GM19025 (cell line): ENCODE measurements around the gene PRPF38A.
"Not testable (repeated sequence)": the region's sequence is repeated elsewhere in the genome, so short reads cannot be mapped to it uniquely, and the experiment has no call there.

Experiments used
- ATAC-seq: cut with Tn5 transposase; IDR thresholded peaks from one replicate; pipeline ENCODE4 v1.9.1; 2021; ENCODE audit warnings: mild to moderate bottlenecking, low read depth, moderate library complexity; ENCODE audit not compliant: unreplicated experiment

PRPF38A gene, protein sequence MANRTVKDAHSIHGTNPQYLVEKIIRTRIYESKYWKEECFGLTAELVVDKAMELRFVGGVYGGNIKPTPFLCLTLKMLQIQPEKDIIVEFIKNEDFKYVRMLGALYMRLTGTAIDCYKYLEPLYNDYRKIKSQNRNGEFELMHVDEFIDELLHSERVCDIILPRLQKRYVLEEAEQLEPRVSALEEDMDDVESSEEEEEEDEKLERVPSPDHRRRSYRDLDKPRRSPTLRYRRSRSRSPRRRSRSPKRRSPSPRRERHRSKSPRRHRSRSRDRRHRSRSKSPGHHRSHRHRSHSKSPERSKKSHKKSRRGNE

DNA sequence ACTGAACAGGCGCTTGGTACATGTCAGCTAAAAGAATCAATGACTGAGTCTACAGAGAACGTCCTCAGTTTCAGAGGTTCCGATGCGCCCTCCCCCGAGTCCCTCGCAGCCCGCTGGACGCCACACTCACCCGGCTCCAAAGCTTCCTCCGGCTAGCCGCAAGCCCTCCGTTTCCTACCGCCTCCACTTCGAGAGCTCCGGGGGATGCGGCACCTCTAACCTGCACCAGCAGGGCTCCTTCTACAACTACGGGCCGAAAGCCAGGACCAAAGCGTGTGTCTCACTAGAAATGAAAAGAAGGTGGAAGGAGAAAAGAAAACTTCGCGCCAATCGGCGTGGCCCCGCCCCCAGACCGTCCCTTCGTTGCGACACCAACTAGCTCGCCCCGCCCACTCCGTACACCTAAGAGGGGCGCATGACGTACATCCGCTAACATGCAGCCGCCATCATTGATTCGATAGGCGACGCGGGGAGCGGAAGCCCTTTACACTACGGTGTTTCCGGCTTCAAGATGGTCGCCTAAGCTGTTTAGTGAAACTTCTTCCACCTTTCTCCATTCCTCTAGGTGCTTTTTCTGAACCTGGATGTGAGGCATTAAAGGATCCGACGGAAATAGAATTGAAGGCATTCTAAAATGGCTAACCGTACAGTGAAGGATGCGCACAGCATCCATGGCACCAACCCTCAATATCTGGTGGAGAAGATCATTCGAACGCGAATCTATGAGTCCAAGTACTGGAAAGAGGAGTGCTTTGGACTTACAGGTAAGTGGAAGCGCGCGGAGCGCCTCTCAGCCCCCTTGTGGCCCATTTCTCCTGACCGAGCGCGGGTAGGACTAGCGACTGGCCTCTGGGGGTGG is at the start of gene PRPF38A, which contains the start of gene ORC1:
TSS of gene PRPF38A (plus strand) at position 487 of the 859 bp plus-strand sequence. CDS start at position 635, 148 bp downstream.
TSS of gene ORC1 (minus strand) at position 308 of the 859 bp plus-strand sequence. CDS start 2,200 bp downstream, outside the sequence.
- peak; percentile 92 for ATAC-seq

DNA sequence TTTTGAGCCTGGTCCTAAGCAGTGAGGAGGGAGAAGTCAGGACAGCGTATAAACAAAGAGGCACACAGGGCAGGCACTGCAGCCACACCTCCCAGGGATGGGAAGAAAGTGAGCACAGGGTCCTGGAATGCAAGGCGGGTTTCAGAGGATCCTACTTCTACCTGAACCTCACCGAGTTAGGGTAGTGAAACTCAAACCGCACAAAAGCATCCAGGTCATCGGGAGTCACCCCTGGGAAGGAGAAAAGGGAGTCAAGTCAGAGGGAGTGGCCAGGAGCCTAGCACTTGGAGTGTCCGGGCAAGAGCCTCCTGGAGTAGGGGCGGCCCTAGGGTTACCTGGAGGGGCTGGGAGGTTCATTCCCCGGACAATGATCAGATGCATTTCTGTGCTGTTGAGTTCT is 49.0 kb upstream of the PRPF38A start:
- no peak for ATAC-seq

DNA sequence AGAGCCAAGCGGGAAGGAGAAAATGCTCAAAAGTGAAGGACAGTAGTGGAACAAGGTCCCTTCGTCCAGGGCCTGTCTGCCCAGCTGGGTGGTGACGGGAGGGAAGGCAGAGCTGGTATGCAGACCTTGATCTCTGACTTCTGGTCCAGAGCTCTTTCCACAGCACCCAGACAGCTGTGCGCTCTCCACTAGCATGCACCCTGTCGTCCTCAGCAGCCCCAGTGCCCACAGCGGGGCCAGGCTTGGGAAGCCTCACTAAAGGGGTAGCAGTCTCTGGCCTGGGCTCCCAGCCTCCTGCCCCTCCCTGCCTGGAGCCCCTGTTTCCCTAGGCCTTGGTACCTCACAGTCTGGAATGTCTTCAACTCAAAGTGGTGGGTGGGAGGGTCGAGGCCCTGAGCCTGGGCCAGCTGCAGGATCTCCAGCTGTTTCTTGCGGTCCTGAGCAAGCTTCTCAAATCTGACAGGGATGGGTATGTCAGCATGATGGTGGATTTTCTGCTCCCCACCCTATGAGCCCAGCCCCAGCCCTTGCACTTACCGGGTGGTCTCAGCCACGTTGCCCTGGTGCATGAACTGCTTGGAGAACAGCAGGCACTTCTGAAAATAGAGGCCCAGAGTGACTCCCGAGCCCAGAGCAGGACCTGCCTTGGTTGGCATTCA is 48.4 kb upstream of the PRPF38A start:
- ATAC-seq: no peak

DNA sequence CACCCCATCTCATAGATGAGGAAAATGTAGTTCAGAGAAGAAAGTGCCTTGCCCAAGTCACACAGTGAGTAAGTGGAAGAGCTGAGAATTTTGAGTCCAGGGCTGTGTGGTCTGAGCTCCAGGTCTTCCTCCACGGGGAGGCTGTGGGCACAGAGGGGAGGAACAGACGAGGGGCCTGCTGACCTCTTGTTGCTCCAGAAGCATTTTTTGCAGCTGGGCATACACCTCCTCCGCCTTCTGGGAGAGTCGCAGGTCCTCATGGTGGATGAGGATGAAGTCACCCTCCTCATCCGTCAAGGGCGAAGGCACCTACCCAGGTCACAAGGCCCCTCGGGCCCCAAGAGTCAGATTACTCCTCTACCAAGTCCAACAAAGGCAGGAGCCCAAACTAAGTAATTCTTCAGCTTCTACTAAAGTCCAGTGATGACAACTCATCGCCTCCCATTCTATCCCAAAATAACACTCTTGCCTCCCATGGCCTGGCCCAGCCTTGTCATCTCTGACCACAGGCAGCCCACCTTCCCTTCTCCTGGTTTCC is 47.5 kb upstream of the PRPF38A start:
- ATAC-seq: no peak

DNA sequence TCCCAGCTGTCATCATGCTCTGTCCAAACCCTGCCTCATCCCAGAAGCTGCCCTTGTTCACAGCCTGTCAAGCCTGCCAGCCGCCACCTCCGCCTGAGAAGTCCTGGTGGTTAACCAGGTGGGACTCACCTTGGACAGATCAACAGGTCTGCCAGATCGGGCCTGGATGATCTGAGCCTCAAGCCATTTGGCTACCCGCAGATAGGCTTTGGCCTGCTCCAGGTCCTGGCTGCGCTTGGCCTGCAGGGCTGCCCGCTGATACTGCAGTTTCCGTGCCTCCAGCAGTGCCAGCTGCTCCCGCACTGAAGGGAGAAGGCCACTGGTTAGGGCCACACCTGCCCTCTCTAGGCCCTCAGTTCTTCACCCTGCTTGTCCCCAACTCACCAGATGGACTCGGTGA is 47.0 kb upstream of the PRPF38A start:
- no peak for ATAC-seq

DNA sequence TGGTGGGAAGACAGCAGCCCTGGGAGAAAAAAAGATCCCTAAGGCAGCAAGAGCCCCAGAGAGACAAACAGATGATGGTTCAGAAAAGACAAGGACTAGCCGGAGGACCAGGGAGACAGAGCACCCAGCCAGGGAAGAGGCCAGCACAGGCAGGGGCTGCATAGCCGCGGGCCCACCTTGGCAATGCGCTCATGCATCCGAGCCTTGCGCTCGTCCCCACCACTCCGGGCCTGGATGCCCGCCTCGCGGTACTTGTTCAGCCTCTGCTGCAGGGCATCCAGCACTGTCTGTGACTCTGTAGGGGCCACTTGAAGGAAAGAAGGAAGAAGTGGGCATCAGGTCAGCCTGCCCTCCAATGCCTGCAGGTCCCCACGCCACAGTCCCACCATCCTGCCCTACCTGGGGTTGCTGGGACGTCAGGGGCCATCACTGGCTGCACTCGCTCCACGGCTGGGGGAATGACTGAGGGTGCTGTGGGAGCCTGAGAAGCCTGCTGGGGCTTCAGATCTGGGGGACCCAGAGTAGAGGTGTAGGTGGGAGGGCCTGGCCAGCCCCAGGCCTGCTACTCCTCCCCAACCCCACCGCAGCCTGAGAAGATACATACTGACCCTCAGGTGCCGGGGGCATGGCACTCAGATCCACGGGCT is 45.4 kb upstream of the PRPF38A start:
- no peak for ATAC-seq

DNA sequence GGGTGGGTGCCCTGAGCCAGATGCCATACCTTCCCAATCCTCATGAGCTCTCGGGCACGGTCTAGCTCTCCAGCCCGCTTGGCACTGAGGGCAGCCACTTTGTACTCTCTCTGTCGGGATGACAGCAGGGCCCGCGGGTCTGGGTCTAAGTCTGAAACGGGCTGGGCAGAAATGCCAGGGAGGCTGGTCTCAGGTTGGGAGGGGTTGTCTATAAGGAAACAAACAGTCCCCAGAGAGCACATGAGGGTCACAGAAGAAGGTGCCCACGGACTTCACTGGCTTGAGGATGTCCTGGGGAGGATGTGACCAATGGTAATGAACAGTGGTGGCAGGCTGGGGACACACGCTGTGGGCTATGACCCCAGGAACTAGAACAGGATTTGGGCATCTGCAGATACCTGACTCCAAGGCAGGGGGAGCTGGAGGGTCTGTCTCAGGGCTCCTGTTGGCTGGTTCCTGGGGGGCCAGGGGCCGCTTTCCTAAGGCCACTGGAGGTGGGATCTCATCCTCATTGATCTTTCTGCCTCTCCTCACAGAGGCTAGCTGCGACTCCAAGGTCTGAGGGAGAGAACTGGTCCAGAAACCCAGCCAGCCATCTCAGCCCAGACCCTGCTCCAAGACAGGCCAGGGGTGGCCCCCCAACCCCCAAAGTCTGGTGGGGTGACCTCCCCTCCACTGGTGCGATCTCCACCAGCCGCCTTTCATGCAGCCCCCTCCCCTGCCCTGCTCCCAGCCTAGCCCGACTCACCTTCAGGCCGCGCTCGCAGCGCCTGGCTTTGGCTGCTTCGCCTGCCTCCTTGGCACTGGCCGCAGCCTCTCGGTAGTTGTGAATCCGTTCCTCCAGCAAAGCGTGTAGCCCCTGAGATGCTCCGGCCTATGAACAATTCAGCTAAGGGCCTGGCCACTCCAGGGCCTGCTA is 44.5 kb upstream of the PRPF38A start:
- no peak for ATAC-seq

DNA sequence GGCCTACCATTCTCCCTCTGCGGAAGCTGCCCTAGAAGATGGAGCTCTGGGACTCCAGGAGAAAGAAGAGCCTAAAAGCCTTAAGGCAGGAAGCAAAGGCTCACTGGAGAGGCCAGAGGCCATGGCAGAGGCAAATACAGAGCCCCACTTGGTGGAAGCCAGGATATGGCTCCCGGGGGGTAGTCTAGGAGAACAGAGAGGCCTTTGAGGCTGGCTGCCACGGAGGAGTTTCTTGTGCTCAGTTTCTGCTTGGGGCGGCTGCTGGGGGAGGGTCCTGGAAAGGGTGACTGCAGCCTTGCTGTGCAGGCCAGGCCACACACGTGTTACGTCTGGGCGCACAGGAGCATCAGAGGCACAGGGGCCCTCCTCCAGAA is 43.8 kb upstream of the PRPF38A start:
- no peak for ATAC-seq

DNA sequence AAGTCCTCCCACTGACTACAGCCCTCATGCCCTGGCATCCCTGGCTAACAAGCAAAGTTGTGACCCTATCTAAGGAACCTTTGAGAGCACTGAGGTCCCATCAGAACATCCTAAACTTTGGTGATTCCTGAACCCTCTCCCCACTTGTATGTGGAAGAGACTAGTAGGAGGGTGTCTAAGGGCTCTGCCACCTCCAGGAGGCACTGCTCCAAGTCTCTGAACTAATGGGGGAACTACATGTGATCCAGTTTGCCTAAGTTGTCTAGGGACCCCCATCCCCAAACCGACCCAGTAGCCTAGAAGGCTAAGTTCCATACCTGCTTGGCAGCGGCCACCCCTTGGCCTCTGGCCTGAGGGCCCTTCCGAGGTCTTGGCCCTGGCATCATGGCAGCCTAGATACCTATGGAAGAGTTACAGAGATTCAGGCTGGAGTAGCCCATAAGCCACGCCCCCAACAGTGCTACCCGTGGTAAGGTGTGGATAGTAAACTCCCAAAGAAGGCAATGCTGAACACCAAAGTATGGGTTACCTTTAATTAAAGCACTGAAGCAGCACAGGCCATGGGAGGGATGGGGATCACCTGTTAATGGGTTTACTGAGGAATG is 40.1 kb upstream of the PRPF38A start:
- ATAC-seq: no peak

DNA sequence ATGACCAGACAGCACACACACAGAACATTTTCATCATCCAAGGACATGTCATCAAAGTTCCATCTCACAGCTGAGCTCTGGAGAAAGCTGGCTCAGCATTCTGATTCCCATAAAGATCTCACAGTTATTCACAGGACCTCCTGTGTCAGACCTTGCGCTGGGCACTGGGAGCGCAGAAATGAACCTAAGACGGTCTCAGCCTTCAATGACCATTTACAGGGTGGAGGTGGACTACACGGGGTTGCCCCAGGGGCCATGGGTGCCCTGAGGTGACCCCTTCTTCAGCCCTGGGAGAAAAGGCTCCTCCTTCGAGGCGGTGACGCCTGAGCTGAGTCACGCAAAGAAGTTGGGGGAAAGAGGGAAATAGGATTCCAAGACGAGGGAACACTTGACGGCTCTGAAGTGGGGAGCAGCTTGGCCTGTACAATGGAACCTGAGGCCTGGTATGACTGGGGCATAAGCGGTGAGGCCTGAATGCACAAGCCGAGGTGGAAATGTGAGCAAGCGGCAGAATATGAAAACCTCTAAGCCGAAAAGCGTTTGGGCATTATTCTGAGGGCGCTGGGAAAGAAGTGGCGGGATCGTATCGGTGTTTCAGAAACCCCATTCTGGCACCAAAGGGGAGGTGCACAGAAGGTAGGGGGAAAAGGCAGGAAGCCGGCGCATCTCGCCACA is 39.2 kb upstream of the PRPF38A start:
- ATAC-seq: no peak

DNA sequence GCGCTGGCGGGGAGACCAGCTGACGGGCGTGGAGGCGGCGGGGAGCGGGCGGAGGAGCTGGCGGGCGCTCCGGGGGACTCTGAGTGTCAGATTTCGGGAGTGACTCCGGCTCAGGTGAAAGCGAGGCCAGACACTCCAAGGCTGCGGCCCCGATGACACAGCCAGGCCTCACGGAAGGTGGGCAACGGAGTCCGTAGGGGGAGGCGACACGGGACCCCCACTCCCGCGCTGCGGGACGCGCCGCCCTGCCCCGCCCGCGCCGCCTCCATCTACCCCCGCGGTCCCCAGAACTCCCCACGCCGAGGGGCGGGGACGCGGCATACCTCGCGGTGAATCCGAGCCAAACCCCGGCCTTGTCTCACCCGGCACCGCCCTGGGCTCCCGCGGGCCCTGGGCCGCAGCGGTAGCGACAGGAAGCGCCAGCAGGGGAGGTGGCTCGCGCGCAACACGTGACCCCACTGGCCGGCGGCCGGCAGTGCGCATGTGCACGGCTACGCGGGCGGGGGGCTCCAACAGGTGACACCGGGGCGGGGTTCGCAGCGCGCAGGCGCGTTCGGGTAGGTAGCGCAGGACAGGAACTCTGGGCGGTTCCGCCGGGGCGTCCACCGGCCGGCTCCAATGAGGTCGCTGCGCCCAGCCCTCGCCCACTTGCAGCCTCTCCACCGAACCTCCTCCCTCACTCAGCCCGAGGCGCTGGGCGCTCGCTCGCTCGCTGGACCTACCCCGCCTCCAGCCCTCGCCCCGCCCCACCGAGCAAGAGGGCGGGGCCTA is 38.5 kb upstream of the PRPF38A start, which contains the start of gene CC2D1B:
TSS of gene CC2D1B (minus strand) at position 460 of the 771 bp plus-strand sequence. CDS start 1,585 bp downstream, outside the sequence.
- ATAC-seq: peak; percentile 93

DNA sequence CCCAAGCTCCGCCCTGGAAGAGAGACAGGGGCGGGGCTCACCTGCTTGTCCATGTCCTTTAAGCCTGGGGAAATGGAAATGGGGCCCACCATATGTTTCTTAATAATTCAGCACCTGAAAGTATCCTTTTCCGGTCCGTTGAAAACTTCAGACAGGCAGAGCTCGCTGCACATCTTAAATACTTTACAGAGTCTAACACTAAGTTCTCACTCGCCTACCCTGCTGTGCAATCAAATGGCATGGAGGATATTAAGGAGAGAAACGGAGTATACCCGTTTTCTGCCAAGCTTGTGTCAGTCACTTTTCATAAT is 37.9 kb upstream of the PRPF38A start:
- no peak for ATAC-seq

DNA sequence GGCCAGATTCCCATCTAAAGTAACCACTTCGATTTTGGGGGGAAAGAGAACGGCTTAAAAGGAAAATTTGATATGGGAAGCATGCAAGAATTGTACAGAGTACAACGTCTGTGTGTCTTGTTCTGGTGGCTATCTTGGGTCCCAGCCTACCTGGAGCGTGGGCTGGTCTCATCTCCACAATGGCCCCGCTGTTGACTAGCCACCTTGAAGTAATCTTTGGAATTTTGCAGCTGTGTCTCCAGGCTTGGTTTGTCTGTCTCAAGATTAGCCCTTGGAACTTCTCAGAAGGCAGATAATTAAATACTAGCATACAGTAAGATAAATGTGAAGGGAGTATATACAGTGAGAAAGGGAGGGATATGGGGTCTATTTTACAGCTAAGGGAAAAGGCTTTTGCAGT is 37.1 kb upstream of the PRPF38A start:
- no peak for ATAC-seq

DNA sequence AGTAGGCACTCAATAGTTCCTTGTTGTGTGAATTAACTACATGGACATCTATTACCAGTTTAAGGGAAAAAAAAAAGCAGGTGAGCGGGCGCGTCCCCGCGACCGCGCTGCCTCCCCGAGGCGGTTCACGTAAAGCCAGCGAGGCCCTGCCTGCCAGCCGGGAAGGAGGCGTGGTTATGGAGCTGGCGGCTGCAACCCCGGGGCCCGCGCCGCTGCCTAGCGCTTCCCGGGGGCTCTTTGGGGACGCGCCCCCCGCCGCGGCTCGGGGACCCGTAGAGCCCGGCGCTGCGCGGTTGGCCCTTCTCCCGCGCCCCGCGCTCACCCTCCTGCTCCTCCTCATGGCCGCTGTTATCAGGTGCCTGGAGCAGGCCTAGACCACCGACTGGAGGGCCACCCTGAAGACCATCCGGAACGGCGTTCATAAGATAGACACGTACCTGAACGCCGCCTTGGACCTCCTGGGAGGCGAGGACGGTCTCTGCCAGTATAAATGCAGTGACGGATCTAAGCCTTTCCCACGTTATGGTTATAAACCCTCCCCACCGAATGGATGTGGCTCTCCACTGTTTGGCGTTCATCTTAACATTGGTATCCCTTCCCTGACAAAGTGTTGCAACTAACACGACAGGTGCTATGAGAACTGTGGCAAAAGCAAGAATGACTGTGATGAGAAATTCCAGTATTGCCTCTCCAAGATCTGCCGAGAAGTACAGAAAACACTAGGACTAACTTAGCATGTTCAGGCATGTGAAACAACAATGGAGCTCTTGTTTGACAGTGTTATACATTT is 35.8 kb upstream of the PRPF38A start:
- no peak for ATAC-seq

DNA sequence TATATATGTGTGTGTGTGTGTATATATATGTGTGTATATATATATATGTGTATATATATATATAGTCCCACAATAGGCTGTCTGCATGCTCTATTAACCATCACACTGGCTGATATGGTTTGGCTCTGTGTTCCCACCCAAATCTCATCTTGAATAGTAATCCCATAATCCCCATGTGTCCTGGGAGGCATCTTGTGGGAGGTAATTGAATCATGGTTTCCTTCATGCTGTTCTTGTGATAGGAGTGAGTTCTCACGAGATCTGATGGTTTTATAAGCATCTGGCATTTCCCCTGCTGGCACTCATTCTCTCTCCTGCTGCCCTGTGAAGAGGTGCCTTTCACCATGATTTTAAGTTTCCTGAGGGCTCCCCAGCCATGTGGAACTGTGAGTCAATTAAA is 34.6 kb upstream of the PRPF38A start:
- ATAC-seq: not testable (repeated sequence)

DNA sequence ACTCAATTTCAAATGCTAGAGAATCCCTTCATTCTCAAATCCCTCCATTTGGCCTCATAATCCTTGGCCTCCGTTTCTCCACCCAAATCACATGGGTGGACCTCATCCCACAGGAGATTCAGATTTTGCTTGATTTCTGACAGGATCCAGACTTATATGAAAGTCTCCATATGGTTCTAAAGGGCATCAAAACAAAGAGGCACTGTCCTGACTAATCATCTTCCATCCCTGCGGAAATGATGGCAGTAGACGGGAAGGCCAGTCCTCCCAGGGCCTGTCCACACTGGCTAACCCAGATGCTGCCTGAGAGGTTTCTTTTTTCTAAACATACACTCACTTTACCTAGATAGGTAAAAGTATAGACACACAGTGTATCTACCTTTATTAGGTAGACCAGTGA is 19.0 kb upstream of the PRPF38A start:
- ATAC-seq: no peak

DNA sequence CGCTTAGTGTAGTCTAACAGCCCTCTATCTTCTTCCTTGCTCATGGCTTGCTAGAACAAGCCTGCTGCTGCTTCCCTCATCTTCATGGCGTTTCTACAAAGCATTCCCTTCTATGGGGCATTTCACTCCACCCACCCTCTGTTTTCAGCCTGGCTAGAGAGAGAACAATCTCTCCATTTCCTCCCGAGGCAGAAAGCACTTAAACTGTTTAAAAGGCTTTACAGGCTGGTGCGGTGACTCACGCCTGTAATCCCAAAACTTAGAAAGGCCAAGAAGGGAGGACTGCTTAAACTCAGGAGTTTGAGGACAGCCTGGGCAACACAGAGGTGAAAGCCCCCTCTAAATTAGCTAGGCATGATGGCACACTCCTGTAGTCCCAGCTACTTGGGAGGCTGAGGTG is 17.9 kb upstream of the PRPF38A start:
- ATAC-seq: no peak
